Activated T-helper 1 cell treated with anti-CD3 and anti-CD28 coated beads, Interleukin-12 subunit alpha, Interleukin-12 subunit beta, Interleukin-2, Interleukin-4 antibody, amounts not matched to agents 30 ng/mL and 10 ng/mL and 1 ng/mL, durations not matched to agents 14 hours and 24 hours and 36 hours (primary cell): Measurements from ENCODE around the gene TBC1D8B. TPM values are rescaled to one million over a fixed set of nuclear protein-coding genes. Genes with fewer than 3 reads are reported as not detected.

Experiments used
- DNase-seq: peaks from one replicate; pipeline ENCODE4 v3.0.0; 2021; ENCODE audit warnings: low spot score
- H3K27ac Mint-ChIP-seq: one replicate; pipeline ENCODE4 v1.8.0; 2021; ENCODE audit warnings: mild to moderate bottlenecking, mixed read lengths
- H3K27me3 Mint-ChIP-seq: one replicate; pipeline ENCODE4 v1.8.0; 2022; ENCODE audit warnings: mild to moderate bottlenecking, moderate library complexity, mixed read lengths; ENCODE audit not compliant: insufficient read depth
- H3K36me3 Mint-ChIP-seq: one replicate; pipeline ENCODE4 v1.8.0; 2021; ENCODE audit warnings: low read depth, mixed read lengths
- H3K4me1 Mint-ChIP-seq: one replicate; pipeline ENCODE4 v1.8.0; 2021; ENCODE audit warnings: low read depth, mixed read lengths
- H3K4me3 Mint-ChIP-seq: one replicate; pipeline ENCODE4 v1.8.0; 2021; ENCODE audit warnings: mild to moderate bottlenecking, moderate library complexity, mixed read lengths
- H3K9me3 Mint-ChIP-seq: one replicate; pipeline ENCODE4 v1.8.0; 2021; ENCODE audit warnings: mixed read lengths
- intact Hi-C: fragments of 100-400 bp; cut with micrococcal nuclease; formaldehyde crosslinking; loops from one replicate; pipeline ENCODE4 v1.15.1; 2024
- total RNA-seq: library from RNA; stranded (reverse); gene quantifications from 2 replicates; pipeline ENCODE4 v1.2.3, GENCODE V29; 2022

TBC1D8B gene
- total RNA-seq, 1 donor from 2014 or later, result 0.26 TPM

DNA sequence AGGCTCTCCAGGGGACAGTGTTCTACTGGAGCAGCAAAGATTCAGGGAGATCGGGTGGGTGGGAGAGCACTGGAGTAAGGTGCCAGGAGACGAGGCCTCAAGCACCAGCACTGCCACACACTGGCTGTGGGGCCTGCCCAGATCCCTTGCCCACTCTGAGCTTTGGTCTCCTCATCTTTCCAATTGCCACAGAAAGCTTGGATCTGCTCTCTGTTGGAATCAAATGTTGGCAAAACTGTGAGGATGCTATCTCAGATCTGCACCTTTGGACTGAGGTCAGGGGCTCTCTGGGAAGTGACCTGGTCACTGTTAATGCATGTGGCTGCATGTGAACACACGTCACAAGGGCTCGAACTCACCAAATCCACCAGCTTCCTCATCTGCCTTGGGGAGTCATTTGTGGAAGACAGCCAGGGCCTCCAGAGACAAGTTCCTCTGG, 99.3 kb downstream of the TBC1D8B start:
- Mint-ChIP-seq H3K27me3 (peaks cover 1% of the 10 kb centered on the region), H3K9me3 (no peaks in the 10 kb centered on the region), H3K4me3 (no peak overlapping the region), H3K36me3 (no peaks in the 10 kb centered on the region), H3K27ac (no peak overlapping the region), H3K4me1 (no peaks in the 10 kb centered on the region)
- intact Hi-C loops, result no loop called here
- DNase-seq, result no peak

DNA sequence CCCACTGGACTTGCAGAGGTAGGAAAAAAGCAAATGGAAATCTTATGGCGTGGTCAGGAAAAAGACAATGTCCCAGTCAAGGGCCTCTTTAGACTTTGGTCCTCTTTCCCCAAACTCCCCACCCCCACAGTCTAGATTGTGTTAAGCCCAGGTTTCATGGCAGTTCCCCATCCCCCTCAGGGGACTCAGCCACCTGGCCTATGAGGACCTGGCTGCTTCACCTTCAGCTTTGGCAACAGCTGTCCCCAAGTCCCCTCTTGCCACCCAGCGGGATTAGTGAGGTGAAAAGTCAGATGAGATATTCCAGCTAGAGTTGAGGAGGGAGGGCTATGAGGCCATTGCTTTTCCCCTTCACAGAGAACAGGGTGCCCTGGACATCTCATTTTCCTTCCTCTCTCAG, 100.2 kb downstream of the TBC1D8B start:
- no peak for DNase-seq
- Mint-ChIP-seq H3K27me3 (peaks cover 2% of the 10 kb centered on the region), H3K4me1 (no peaks in the 10 kb centered on the region), H3K27ac (no peak overlapping the region), H3K4me3 (no peak overlapping the region), H3K36me3 (no peaks in the 10 kb centered on the region), H3K9me3 (no peaks in the 10 kb centered on the region)
- intact Hi-C loops, result no loop called here

DNA sequence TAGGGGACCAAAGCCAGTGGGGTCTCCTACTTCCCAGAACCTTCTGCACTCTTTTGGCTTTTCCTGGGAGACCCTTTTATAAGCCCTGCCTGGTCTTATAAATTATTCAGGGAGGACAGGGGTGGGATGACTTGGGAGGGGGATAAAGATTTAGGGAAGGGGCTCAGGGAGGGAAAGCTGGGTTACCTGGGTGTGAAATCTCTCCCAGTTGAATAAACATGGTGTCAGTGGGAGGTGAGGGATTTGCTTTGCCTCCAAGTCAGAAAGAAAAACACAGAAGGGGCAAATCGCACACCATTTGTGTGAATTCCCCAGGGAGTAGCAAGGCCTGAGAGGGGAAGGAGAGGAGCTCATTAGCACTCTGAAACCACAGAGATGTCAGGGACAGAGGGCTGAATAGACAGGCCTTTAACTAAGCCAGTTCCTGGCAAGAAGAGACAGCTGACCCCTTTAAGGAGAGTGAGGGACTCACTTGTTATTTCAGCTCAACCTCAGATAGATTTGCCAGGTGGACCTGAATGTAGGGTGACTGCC, 100.9 kb downstream of the TBC1D8B start, which contains the start of gene RIPPLY1:
TSS of gene RIPPLY1 (minus strand) at position 51 of the 534 bp plus-strand sequence. CDS start 54 bp downstream, outside the sequence.
- no peaks in the 10 kb centered on the region for H3K9me3 Mint-ChIP-seq
- no peak within 1 kb of the TSS for H3K4me3 Mint-ChIP-seq
- no peak within 1 kb of the TSS for H3K27ac Mint-ChIP-seq
- intact Hi-C loops, result no loop called here
- H3K27me3 Mint-ChIP-seq, result peaks cover 2% of the 10 kb centered on the region
- DNase-seq, result no peak
- H3K36me3 Mint-ChIP-seq, result no peaks in the 10 kb centered on the region
- H3K4me1 Mint-ChIP-seq, result no peaks in the 10 kb centered on the region

DNA sequence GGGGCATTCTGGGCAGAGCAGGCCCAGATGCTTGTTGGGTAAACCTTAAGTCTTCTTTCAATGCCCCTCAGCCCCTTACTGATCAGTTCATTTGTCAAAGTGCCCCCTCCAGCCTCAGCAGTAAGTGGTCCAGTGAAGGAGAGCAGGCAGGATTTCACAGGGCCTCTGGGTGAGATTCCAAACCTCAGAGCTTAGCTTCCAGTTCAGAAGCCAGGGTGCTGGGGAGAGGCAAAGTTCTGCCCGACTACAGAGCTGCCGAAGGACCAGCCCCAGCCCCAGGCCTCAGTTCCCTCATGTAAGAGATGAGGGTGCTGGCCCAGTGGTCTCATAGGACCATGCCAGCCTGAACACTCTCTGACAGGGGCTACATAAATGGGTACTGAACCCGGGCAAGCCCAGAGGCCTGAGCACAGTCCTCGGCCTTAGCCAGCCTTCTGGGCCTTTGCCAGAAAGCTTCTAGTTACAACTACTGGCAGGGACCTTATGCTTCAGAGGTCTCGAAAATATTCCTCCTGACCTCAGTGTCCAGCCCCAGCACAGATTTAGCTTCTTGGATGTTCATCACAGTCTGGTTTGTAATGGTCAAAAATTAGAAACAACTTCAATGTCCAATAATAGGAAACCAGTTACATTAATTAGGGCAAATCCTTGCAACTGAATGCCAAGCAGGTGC, 101.5 kb downstream of the TBC1D8B start:
- Mint-ChIP-seq H3K4me3 (no peak overlapping the region), H3K27me3 (peaks cover 2% of the 10 kb centered on the region), H3K9me3 (no peaks in the 10 kb centered on the region), H3K36me3 (no peaks in the 10 kb centered on the region), H3K27ac (no peak overlapping the region), H3K4me1 (no peaks in the 10 kb centered on the region)
- intact Hi-C loops, result no loop called here
- no peak for DNase-seq

DNA sequence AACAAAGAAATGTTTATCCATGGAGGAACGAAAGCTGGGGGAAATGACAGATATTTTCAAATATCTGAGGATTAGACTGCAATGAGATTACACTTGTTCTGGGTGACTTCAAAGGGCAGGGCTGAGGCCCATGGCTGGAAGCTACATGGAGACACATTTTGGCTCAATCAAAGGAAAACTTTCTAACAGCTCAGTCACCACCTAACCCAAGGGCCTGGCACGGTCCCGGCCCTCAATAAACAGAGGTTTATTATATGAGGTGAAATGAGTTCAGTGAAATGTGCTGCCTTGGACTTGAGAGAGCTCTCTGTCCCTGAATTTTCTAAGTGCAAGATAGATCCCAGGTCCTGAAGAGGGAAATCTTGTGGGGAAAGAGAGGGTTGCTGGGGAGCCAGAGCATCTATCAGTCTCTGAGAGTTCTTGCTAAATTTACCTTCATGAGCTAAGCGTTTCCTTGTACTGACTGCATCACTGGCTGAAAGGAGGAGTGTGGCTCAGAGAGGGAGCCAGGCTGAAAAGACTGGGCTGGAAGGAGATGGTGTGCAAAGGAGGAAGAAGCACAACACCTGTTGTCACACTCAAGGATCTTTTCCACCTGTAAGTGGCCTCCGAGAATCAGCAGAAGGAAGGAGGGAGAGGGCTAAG, 102.7 kb downstream of the TBC1D8B start:
- peaks cover 2% of the 10 kb centered on the region for H3K27me3 Mint-ChIP-seq

DNA sequence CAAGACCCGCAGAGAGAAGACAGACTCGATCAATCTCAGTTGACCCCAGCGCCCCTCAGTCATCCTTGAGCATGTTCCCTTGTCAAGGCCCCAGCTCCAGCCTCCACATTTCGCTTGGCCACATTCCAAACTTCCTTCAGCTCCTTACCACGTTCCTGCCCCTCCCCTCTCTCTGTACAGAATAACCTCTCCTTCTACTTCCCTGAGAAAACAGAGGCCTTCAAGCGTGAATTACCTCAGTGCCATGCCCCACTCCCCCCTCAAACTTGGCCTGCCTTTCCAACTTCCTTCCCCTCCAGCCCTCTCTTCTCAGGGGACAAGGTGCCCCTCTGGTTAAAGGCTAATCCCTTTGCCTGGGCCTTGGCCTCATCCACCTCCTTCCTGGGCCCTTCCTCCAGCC, 103.9 kb downstream of the TBC1D8B start:
- no peaks in the 10 kb centered on the region for H3K9me3 Mint-ChIP-seq
- intact Hi-C loops, result no loop called here
- no peak for DNase-seq
- H3K36me3 Mint-ChIP-seq, result no peaks in the 10 kb centered on the region
- H3K27me3 Mint-ChIP-seq, result peaks cover 2% of the 10 kb centered on the region
- no peak overlapping the region for H3K27ac Mint-ChIP-seq
- no peaks in the 10 kb centered on the region for H3K4me1 Mint-ChIP-seq
- no peak overlapping the region for H3K4me3 Mint-ChIP-seq

More for the DNA sequence above, 102.7 kb downstream of the TBC1D8B start:
- no peaks in the 10 kb centered on the region for H3K4me1 Mint-ChIP-seq
- H3K4me3 Mint-ChIP-seq, result no peak overlapping the region
- intact Hi-C loops, result no loop called here
- DNase-seq, result no peak
- no peaks in the 10 kb centered on the region for H3K9me3 Mint-ChIP-seq
- H3K27ac Mint-ChIP-seq, result no peak overlapping the region
- no peaks in the 10 kb centered on the region for H3K36me3 Mint-ChIP-seq

DNA sequence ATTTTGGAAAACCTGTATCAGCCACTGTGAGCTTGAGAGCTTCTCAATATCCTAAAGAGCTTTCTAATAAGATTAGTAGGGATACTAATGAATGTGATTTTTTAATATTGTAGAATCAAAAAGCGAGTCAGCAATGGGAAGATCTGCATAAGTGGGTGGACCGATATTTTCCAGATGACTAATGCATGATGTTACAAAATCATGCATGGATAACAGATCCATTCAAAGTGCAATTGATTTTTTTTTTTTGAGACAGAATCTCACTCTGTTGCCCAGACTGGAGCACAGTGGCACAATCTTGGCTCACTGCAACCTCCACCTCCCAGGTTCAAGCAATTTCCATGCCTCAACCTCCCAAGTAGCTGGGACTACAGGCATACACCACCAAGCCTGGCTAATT, 110.4 kb downstream of the TBC1D8B start:
- Mint-ChIP-seq H3K27ac (no peak overlapping the region), H3K4me1 (no peaks in the 10 kb centered on the region), H3K9me3 (no peaks in the 10 kb centered on the region), H3K4me3 (no peak overlapping the region), H3K36me3 (no peaks in the 10 kb centered on the region), H3K27me3 (no peaks in the 10 kb centered on the region)
- intact Hi-C loops, result no loop called here
- DNase-seq, result no peak

DNA sequence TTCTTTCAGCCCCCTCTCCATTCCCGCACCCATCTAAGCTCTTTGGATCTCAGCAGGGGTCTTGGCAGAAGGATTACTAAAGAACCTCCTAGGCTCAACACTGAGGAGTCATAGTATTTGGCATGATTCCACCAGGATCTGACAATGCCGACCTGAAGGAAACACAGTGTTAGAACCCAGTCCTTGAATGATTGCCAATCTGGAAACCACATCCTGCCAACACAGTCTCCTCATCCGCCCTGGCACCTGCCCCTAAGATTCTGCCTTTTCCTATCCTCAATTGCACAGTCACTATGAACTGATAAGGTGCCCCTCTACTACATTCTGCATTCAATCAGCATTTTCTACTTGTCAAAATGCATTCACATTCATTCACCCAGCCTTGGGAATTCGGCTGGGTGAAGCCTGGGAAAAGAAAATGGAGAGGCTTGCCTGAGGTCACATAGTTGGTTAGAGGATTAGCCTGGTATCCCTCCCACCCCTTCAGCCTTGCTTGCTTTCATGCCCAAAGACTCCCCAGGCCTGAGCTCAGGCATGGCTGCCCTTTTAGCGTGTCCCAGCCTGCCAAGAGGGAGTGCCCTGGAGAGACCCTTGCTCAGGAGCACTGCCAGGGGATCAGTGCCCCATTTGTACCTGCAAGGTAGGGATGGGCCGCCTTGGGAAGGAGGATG, 115.5 kb downstream of the TBC1D8B start:
- H3K27me3 Mint-ChIP-seq, result peaks cover 2% of the 10 kb centered on the region
- intact Hi-C loops, result no loop called here
- H3K4me3 Mint-ChIP-seq, result no peak overlapping the region
- no peaks in the 10 kb centered on the region for H3K36me3 Mint-ChIP-seq
- no peaks in the 10 kb centered on the region for H3K9me3 Mint-ChIP-seq
- H3K4me1 Mint-ChIP-seq, result no peaks in the 10 kb centered on the region
- no peak for DNase-seq
- no peak overlapping the region for H3K27ac Mint-ChIP-seq

DNA sequence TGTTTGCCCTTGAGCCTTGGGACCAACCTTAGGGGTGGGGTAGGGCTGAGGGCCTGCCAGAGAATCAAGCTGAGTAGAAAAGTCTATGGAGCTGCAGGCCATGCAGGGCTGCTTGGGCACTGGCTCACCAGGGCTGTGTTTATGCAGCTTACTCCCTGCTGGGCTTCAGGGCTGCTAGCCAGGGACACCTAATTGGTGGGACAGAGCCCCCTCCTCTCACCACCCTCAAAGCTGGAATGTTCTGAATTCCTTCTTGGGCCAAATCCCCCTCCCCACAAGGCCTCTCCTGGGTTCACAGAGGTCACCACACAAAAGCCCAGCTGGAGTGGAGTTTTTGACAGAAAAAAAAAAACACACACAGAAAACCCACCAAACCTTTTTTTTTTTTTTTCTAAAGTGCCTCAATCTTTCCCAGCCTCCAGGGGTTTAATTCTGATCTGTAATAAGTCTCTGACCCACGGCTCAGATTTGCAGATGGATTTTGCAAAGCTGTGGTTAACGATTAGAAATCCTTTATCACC, 117.5 kb downstream of the TBC1D8B start, which contains the start of gene CLDN2:
TSS of gene CLDN2 (plus strand) at position 471 of the 521 bp plus-strand sequence. CDS start 7,827 bp downstream, outside the sequence.
- intact Hi-C loops, result no loop called here
- no peaks in the 10 kb centered on the region for H3K36me3 Mint-ChIP-seq
- no peaks in the 10 kb centered on the region for H3K4me1 Mint-ChIP-seq
- DNase-seq, result no peak
- H3K27ac Mint-ChIP-seq, result no peak within 1 kb of the TSS
- no peaks in the 10 kb centered on the region for H3K9me3 Mint-ChIP-seq
- H3K27me3 Mint-ChIP-seq, result peaks cover 2% of the 10 kb centered on the region
- H3K4me3 Mint-ChIP-seq, result no peak within 1 kb of the TSS

DNA sequence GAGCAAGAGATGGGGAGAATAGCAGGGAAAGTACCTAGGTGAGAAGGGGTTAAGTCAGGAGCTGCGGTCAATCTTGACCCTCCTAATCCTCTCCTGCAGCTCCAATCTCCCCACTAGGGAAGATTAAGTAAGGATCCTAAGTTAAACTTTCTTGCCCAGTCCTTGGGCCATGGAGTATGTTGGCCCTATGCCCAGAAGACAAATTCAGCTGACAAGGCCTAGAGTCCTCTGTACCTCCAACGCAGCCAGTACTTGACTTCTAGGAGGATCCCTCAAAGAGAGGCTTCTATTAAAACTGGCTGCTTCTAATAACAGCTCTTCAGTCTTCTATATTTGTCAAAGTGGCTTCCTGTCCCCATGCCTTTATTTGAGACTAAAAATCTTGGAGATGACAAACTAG, 119.2 kb downstream of the TBC1D8B start:
- Mint-ChIP-seq H3K27ac (no peak overlapping the region), H3K36me3 (no peaks in the 10 kb centered on the region), H3K4me1 (no peaks in the 10 kb centered on the region), H3K27me3 (peaks cover 2% of the 10 kb centered on the region), H3K4me3 (no peak overlapping the region), H3K9me3 (no peaks in the 10 kb centered on the region)
- no peak for DNase-seq
- intact Hi-C loops, result no loop called here
